Body of pancreas (tissue), 4 donors: ENCODE results near the gene NDFIP1.

Source experiments
- POLR2A ChIP-seq, 3 donors: fragments of 450-650 bp; IDR thresholded peaks; one replicate each; pipeline ENCODE4 v1.6.1; 2016; ENCODE audit warnings: antibody characterized with exemption in 3 of 3, mild to moderate bottlenecking in 2 of 3
- TF ChIP-seq, protein P1 (sequence below), 7 experiments: fragments of 450-650 bp in 4 of 7; fragments of 200-600 bp in 3 of 7; sonication (generic) in 3 of 7; IDR thresholded peaks; one replicate each; pipeline ENCODE4 v1.5.1; 2016 to 2019; ENCODE audit warnings: antibody characterized with exemption in 7 of 7

DNA sequence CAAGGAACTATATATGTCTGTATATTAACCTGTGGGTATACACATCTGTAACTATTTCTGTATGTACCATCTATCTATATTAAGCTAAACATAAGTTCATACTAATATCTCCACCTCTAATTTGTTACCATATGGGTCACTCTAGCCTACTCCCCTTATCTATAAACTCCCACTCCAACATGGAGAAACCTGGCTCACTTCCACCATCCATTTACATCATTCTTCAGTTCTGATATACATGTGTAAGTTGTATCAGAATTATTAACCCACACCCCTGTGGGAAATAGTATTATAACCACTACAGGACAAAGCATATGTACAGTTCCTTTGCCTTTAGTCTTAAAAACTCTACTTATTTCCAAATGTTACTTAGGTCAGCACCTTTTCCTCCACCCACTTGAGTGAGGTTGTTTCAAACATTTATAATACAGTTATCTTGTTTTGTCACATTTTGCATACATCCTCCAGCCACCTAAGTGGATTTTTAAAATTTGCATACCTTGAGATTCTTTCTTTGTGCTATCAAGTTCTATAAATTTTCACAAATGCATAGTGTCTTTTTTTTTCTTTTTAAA, 10.6 kb downstream of the NDFIP1 start:
- TF ChIP-seq, protein P1, sequence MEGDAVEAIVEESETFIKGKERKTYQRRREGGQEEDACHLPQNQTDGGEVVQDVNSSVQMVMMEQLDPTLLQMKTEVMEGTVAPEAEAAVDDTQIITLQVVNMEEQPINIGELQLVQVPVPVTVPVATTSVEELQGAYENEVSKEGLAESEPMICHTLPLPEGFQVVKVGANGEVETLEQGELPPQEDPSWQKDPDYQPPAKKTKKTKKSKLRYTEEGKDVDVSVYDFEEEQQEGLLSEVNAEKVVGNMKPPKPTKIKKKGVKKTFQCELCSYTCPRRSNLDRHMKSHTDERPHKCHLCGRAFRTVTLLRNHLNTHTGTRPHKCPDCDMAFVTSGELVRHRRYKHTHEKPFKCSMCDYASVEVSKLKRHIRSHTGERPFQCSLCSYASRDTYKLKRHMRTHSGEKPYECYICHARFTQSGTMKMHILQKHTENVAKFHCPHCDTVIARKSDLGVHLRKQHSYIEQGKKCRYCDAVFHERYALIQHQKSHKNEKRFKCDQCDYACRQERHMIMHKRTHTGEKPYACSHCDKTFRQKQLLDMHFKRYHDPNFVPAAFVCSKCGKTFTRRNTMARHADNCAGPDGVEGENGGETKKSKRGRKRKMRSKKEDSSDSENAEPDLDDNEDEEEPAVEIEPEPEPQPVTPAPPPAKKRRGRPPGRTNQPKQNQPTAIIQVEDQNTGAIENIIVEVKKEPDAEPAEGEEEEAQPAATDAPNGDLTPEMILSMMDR (IDR thresholded peaks at IDR 0.05) = no peak
- no peak for TF ChIP-seq POLR2A (IDR thresholded peaks at IDR 0.05)
